CD4-positive, alpha-beta T cell treated with Interleukin-17A for 1 hour (primary cell): ENCODE results near the gene MCFD2.

Experiments used
- DNase-seq: peaks from one replicate; pipeline ENCODE4 v3.0.0-alpha.2; 2020

Gene MCFD2

GRCh38 chr2:46871976-46872381 lies 43.6 kb downstream of the MCFD2 start:
- DNase-seq, result no peak

GRCh38 chr2:46870051-46870839 lies 45.4 kb downstream of the MCFD2 start:
- no peak for DNase-seq

GRCh38 chr2:46869621-46870020 lies 46.0 kb downstream of the MCFD2 start:
- DNase-seq, result no peak

GRCh38 chr2:46866770-46867246 lies 48.8 kb downstream of the MCFD2 start:
- no peak for DNase-seq

- no peak for DNase-seq
These were observed 50.2 kb downstream of the MCFD2 start for GRCh38 chr2:46865181-46865970.

- no peak for DNase-seq
These were observed 51.7 kb downstream of the MCFD2 start for GRCh38 chr2:46863882-46864281.

GRCh38 chr2:46862514-46862913 lies 53.1 kb downstream of the MCFD2 start:
- no peak for DNase-seq

- DNase-seq, result no peak
These were observed 53.7 kb downstream of the MCFD2 start for GRCh38 chr2:46861916-46862315.

- no peak for DNase-seq
These were observed 56.1 kb downstream of the MCFD2 start for GRCh38 chr2:46859482-46859881.

- DNase-seq, result no peak
These were observed 56.9 kb downstream of the MCFD2 start for GRCh38 chr2:46858702-46859090.

- no peak for DNase-seq
These were observed 57.5 kb downstream of the MCFD2 start for GRCh38 chr2:46857871-46858701.

- no peak for DNase-seq
These were observed 59.3 kb downstream of the MCFD2 start for GRCh38 chr2:46856336-46856735.

- no peak for DNase-seq
These were observed 59.8 kb downstream of the MCFD2 start for GRCh38 chr2:46855805-46856204.

GRCh38 chr2:46854260-46854659 lies 61.3 kb downstream of the MCFD2 start:
- DNase-seq, result no peak

GRCh38 chr2:46852598-46852997 lies 63.0 kb downstream of the MCFD2 start:
- no peak for DNase-seq

- DNase-seq, result no peak
These were observed 63.5 kb downstream of the MCFD2 start for GRCh38 chr2:46852124-46852523.
